ENCODE results near the gene INPP5A. TPM values are rescaled to one million over a fixed set of nuclear protein-coding genes. Genes with fewer than 3 reads are reported as not detected.

INPP5A gene
- total and polyA plus RNA-seq, 10 of the 15 experiments (the other 5 are each of a cell fraction or from before 2014, with no cell fraction given) = 0.52 to 15.0 (median 6.3) TPM

GRCh38 chr10:132520177-132520811, 17.3 kb upstream of the INPP5A start:
- RAD21 ChIA-PET (ENCODE audit: unreplicated experiment) = no interaction called here
- ATAC-seq = no peak
- no peaks in the 10 kb centered on the region for H4K20me1 ChIP-seq (ENCODE audit: control insufficient read depth, insufficient read depth)

DNA sequence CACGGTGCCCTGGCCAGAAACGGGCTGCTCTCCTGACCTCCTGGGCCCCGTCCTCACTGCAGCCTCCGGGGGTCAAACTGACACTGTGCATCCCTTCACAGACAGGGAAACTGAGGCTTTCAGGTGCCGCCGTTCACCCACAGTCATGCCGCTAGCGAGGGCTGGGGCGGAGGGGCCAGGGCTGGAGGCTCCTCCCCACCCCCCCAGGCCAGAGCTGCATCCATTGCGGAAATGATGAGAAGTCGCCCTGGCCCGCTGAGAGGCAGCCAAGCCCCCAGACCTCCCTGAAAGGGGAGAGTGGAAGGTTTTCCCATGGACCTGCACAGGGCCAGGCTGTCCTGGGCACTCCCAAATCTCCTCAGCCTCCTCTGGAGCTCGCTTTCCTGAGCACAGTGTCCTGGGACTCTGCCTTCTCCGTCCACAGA, 16.5 kb upstream of the INPP5A start:
- 44% methylated on average over 14 of the region's 14 CpGs for WGBS (ENCODE audit: insufficient coverage, insufficient replicate concordance, low lambda C conversion rate, missing lambda C conversion rate)
- intact Hi-C loops (cut with micrococcal nuclease; ENCODE audit: unreplicated experiment) = no loop called here
- SMC1A ChIA-PET (ENCODE audit: uncharacterized antibody, unreplicated experiment) = no interaction called here
- Histone ChIP-seq H3K9me3 (replicated peaks; ENCODE audit: control insufficient read depth, insufficient read depth, low read length) (no peaks in the 10 kb centered on the region), H3K27ac (ENCODE audit: control insufficient read depth, insufficient read depth) (no peak overlapping the region), H3K27me3 (replicated peaks in 1 of 2; ENCODE audit: control insufficient read depth in 2 of 2, insufficient read depth in 2 of 2, low read length in 1 of 2) (peaks cover 0 to 2% of the 10 kb centered on the region in 2 experiments; a peak in 2 of 4 replicates), H3K36me3 (ENCODE audit: control insufficient read depth in 2 of 2, insufficient read depth in 2 of 2, low read length in 1 of 2) (no peaks in the 10 kb centered on the region), H3K4me3 (no peak overlapping the region), H3K9ac (ENCODE audit: control insufficient read depth, insufficient read depth, low read length) (no peak overlapping the region), H3K79me2 (ENCODE audit: control insufficient read depth, insufficient read depth, low read length) (no peaks in the 10 kb centered on the region), H2AFZ (ENCODE audit: control insufficient read depth, low read depth, low read length) (no peak overlapping the region), H3K4me2 (ENCODE audit: control insufficient read depth, insufficient read depth) (no peak overlapping the region), H4K20me1 (ENCODE audit: control insufficient read depth, insufficient read depth) (no peaks in the 10 kb centered on the region), H3K4me1 (ENCODE audit: control insufficient read depth, insufficient read depth, low read length) (no peaks in the 10 kb centered on the region)
- ATAC-seq (no peak), DNase-seq (ENCODE audit: low read depth, low spot score) (no peak), FAIRE-seq (no peak)
- RAD21 ChIA-PET (ENCODE audit: unreplicated experiment) = no interaction called here
- CTCF ChIA-PET = no interaction called here
- in situ Hi-C loops (cut with MboI) = no loop called here
- POLR2A ChIA-PET = no interaction called here
- no TSS peak for BruUV-seq (replicated peaks)
- TF ChIP-seq, protein P1, sequence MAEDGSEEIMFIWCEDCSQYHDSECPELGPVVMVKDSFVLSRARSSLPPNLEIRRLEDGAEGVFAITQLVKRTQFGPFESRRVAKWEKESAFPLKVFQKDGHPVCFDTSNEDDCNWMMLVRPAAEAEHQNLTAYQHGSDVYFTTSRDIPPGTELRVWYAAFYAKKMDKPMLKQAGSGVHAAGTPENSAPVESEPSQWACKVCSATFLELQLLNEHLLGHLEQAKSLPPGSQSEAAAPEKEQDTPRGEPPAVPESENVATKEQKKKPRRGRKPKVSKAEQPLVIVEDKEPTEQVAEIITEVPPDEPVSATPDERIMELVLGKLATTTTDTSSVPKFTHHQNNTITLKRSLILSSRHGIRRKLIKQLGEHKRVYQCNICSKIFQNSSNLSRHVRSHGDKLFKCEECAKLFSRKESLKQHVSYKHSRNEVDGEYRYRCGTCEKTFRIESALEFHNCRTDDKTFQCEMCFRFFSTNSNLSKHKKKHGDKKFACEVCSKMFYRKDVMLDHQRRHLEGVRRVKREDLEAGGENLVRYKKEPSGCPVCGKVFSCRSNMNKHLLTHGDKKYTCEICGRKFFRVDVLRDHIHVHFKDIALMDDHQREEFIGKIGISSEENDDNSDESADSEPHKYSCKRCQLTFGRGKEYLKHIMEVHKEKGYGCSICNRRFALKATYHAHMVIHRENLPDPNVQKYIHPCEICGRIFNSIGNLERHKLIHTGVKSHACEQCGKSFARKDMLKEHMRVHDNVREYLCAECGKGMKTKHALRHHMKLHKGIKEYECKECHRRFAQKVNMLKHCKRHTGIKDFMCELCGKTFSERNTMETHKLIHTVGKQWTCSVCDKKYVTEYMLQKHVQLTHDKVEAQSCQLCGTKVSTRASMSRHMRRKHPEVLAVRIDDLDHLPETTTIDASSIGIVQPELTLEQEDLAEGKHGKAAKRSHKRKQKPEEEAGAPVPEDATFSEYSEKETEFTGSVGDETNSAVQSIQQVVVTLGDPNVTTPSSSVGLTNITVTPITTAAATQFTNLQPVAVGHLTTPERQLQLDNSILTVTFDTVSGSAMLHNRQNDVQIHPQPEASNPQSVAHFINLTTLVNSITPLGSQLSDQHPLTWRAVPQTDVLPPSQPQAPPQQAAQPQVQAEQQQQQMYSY (CRISPR knock-in tag; IDR thresholded peaks at IDR 0.05) = no peak
- TF ChIP-seq ZSCAN29 (IDR thresholded peaks at IDR 0.05) = no peak
- TF ChIP-seq FOXK2 (IDR thresholded peaks at IDR 0.05) = no peak
- TF ChIP-seq, protein P2, sequence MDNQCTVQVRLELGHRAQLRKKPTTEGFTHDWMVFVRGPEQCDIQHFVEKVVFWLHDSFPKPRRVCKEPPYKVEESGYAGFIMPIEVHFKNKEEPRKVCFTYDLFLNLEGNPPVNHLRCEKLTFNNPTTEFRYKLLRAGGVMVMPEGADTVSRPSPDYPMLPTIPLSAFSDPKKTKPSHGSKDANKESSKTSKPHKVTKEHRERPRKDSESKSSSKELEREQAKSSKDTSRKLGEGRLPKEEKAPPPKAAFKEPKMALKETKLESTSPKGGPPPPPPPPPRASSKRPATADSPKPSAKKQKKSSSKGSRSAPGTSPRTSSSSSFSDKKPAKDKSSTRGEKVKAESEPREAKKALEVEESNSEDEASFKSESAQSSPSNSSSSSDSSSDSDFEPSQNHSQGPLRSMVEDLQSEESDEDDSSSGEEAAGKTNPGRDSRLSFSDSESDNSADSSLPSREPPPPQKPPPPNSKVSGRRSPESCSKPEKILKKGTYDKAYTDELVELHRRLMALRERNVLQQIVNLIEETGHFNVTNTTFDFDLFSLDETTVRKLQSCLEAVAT (IDR thresholded peaks at IDR 0.05) = no peak

More at GRCh38 chr10:132520177-132520811, 17.3 kb upstream of the INPP5A start:
- CTCF ChIA-PET = no interaction called here
- TF ChIP-seq CREM (IDR thresholded peaks at IDR 0.05; ENCODE audit: low read depth) (no peak), RCOR1 (conservative IDR thresholded peaks at IDR 0.05; ENCODE audit: low read depth, low read length) (no peak), JUND (IDR thresholded peaks at IDR 0.05; ENCODE audit: low read depth, low read length) (no peak), IKZF1 (conservative IDR thresholded peaks at IDR 0.05) (no peak), JUNB (IDR thresholded peaks at IDR 0.05) (no peak), E2F4 (IDR thresholded peaks at IDR 0.05; ENCODE audit: low read depth, low read length) (no peak)
- Histone ChIP-seq H3K4me2 (ENCODE audit: control insufficient read depth, insufficient read depth) (no peak overlapping the region), H3K79me2 (ENCODE audit: control insufficient read depth, insufficient read depth, low read length) (no peaks in the 10 kb centered on the region), H2AFZ (ENCODE audit: control insufficient read depth, low read depth, low read length) (no peak overlapping the region), H3K27ac (ENCODE audit: control insufficient read depth, insufficient read depth) (no peak overlapping the region), H3K4me1 (ENCODE audit: control insufficient read depth, insufficient read depth, low read length) (no peaks in the 10 kb centered on the region), H3K36me3 (ENCODE audit: control insufficient read depth in 2 of 2, insufficient read depth in 2 of 2, low read length in 1 of 2) (no peaks in the 10 kb centered on the region), H3K9ac (ENCODE audit: control insufficient read depth, insufficient read depth, low read length) (no peak overlapping the region), H3K27me3 (replicated peaks in 1 of 2; ENCODE audit: control insufficient read depth in 2 of 2, insufficient read depth in 2 of 2, low read length in 1 of 2) (peaks cover 0 to 2% of the 10 kb centered on the region in 2 experiments; a peak in 3 of 4 replicates), H3K4me3 (no peak overlapping the region), H3K9me3 (replicated peaks; ENCODE audit: control insufficient read depth, insufficient read depth, low read length) (no peaks in the 10 kb centered on the region)
- intact Hi-C loops (cut with micrococcal nuclease; ENCODE audit: unreplicated experiment) = no loop called here
- in situ Hi-C loops (cut with MboI) = no loop called here
- POLR2A ChIA-PET = no interaction called here
- FAIRE-seq (no peak), DNase-seq (ENCODE audit: low read depth, low spot score) (no peak)
- SMC1A ChIA-PET (ENCODE audit: uncharacterized antibody, unreplicated experiment) = no interaction called here
- no TSS peak for BruUV-seq (replicated peaks)
- WGBS (ENCODE audit: insufficient coverage, insufficient replicate concordance, low lambda C conversion rate, missing lambda C conversion rate) = 33% methylated on average over 17 of the region's 17 CpGs

Measured in GM12878 (cell line).